TTC549 (cell line): ENCODE measurements around the gene STK40.

ENCODE experiments used
- FAIRE-seq: peaks from 2 replicates; lab custom pipeline; 2012; peaks lifted over from hg19 to GRCh38; lab: Jason Lieb, UNC

STK40 gene

GRCh38 chr1:36309397-36309796 lies 76.3 kb downstream of the STK40 start:
- FAIRE-seq = no peak

GRCh38 chr1:36307601-36308330 lies 78.0 kb downstream of the STK40 start:
- no peak for FAIRE-seq

DNA sequence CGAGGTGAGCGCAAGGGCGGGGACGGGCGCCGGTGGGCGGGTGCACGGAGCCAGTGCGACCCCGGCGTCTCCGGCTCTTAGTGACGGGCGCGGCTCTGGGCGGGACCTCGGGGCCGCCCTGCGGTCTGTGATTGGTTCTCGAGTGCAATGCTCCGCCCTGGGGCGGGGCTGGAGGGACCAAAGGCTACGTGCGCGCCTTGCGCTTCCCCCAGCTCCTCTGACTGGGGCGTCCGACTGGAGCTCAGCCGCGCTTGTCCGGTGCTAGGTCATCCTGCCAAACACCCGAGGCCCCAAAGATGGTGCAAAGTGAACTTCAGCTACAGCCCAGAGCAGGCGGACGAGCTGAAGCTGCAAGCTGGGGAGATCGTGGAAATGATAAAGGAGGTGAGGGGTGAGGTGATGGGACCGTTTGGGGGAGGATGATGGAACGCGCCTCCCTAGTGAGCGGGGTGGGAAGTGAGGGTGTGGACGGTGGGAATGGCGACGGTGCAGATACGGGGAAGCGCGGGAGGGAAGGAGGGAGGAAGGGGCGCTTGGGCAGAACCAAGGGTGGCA lies 78.7 kb downstream of the STK40 start:
- no peak for FAIRE-seq

DNA sequence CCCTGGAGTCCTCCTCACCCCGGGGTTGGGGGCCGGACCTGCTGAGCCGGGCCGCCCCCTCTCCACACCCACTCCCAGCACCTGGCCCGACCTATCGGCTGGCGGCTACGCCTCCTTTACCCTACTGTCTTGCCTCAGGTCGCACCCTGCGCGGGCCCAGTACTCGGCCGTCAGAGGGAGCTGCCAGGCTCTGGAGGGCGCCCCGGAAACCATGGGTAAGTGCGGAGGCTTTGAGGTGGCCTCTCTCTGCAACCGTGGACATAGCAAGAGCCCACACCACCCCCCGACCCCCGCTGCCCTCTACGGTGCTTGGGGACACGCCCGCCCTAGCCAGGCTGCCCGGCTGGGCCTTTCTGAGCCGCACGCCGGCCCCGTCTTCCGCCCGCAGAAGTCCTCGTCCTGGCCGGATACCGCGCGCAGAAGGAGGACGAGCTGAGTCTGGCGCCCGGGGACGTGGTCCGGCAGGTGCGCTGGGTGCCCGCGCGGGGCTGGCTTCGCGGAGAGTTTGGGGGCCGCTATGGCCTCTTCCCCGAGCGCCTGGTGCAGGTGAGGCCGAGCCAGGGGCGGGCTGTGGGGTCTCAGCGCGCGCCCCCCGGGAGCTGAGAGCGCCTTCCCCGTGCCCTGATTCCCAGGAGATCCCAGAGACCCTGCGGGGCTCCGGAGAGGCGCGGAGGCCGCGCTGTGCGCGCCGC lies 79.4 kb downstream of the STK40 start, which contains the start of gene SH3D21:
Gene SH3D21, plus strand, starts transcription at position 159 of the 692 bp plus-strand sequence. Its CDS starts 53 bp downstream, at position 212.
- FAIRE-seq = no peak

- no peak for FAIRE-seq
Observed at GRCh38 chr1:36305915-36306209, 79.9 kb downstream of the STK40 start.

- FAIRE-seq = no peak
Observed at GRCh38 chr1:36304970-36305914, 80.5 kb downstream of the STK40 start.

GRCh38 chr1:36304521-36304920 lies 81.2 kb downstream of the STK40 start:
- FAIRE-seq = no peak

DNA sequence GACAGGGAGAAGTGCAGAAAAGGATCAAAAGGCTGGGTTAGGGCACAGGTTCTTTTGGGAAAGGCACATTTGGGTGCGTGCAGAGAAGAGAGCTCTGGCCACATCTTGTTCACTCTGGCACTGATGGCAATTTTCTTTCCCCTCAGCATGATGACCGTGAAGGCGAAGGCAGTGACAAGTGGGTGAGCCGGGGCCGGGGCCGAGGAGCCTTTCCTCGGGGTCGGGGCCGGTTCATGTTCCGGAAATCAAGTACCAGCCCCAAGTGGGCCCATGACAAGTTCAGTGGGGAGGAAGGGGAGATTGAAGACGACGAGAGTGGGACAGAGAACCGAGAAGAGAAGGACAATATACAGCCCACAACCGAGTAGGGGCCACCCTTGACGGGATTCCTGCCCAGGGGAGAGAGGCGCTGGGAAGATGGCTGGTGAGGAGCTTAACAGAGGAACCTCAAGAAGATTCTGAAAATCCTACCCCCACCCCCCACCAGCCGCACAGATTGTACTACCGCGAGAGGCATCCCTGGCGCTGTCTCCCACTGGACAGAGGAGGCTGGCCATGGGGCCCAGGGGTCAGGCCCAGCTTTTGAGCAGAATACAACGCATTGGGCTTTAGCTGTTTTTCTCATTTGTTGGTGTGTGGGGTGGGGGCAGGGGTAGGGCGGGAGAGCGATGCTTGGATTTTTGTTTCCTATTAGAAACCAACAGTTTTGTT lies 81.9 kb downstream of the STK40 start:
- FAIRE-seq = no peak

GRCh38 chr1:36303244-36303643 lies 82.5 kb downstream of the STK40 start:
- FAIRE-seq = no peak

- no peak for FAIRE-seq
Observed at GRCh38 chr1:36301220-36301619, 84.5 kb downstream of the STK40 start.

DNA sequence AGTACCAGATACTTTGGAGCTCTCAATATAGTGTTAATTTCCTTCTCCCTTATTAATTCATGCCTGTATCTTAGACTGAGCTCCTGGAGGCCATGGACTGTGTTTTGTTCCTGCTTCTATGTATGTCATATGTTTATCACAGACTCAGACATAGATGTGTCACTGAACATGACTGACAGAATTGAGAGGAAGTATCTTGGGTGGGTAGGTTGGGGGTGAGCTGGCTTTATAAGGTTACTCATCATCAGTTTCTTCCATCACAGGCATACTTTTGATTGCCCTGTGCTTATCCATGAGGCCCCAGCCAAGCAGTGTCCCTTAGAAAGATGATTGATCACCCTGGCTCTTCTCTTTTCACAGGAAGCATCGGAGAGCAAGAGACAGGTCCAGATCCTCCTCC lies 85.2 kb downstream of the STK40 start:
- FAIRE-seq = no peak

DNA sequence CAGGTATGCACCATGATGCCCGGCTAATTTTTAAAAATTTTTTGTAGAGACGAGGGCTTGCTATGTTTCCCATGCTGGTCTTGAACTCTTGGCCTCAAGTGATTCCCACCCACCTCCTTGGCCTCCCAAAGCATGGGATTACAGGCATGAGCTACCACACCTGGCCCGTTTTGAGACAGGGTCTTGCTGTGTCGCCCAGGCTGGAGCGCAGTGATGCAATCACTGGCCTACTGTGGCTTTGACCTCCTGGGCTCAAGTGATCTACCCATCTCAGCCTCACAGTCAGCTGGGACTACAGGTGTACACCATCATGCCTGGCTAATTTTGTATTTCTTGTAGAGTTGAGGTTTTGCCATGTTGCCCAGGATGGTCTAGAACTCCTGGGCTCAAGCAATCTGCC lies 87.1 kb downstream of the STK40 start:
- no peak for FAIRE-seq

- no peak for FAIRE-seq
Observed at GRCh38 chr1:36297062-36297461, 88.7 kb downstream of the STK40 start.

DNA sequence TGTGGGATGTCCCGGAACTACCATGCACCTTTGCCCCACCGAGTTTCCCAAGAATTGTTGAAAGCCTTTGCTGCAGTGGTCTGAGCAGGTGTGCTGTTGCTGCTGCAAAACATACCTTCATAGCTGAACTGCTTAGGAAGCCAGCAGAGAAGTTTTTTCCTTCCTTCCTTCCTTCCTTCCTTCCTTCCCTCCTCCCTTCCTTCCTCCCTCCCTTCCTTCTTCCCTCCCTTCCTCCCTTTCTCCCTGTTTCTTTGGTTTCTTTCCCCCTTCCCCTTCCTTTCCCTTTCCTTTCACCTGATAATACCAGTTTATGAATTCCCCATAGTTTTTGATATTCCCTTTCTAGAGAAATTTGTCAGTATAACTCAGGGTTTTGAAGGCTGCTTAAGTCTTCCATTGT lies 90.3 kb downstream of the STK40 start:
- no peak for FAIRE-seq
